Mammary epithelial cell (primary cell): ENCODE data around the gene TXNRD2.

ENCODE experiments used
- EZH2 ChIP-seq: IDR thresholded peaks from 2 replicates; pipeline ENCODE4 v1.6.1; 2012; ENCODE audit warnings: low read length, inconsistent platforms, borderline replicate concordance
- TF ChIP-seq, protein P1 (sequence below), 2 donors: IDR thresholded peaks in 1 of 2; conservative IDR thresholded peaks in 1 of 2; 2 replicates each; pipeline ENCODE4 v1.5.1; 2011 to 2012; ENCODE audit warnings: inconsistent platforms in 2 of 2, low read length in 2 of 2, mild to moderate bottlenecking in 2 of 2, control low read depth in 1 of 2, low read depth in 1 of 2; ENCODE audit not compliant: insufficient read depth in 1 of 2; ENCODE audit errors: extremely low read depth in 1 of 2

GRCh38 chr22:19884954-19885751 lies 56.5 kb downstream of the TXNRD2 start:
- TF ChIP-seq, protein P1, sequence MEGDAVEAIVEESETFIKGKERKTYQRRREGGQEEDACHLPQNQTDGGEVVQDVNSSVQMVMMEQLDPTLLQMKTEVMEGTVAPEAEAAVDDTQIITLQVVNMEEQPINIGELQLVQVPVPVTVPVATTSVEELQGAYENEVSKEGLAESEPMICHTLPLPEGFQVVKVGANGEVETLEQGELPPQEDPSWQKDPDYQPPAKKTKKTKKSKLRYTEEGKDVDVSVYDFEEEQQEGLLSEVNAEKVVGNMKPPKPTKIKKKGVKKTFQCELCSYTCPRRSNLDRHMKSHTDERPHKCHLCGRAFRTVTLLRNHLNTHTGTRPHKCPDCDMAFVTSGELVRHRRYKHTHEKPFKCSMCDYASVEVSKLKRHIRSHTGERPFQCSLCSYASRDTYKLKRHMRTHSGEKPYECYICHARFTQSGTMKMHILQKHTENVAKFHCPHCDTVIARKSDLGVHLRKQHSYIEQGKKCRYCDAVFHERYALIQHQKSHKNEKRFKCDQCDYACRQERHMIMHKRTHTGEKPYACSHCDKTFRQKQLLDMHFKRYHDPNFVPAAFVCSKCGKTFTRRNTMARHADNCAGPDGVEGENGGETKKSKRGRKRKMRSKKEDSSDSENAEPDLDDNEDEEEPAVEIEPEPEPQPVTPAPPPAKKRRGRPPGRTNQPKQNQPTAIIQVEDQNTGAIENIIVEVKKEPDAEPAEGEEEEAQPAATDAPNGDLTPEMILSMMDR (conservative IDR thresholded peaks at IDR 0.05 in 1 of 2, IDR thresholded peaks at IDR 0.05 in 1 of 2; ENCODE audit: extremely low read depth in 1 of 2, insufficient read depth in 1 of 2, low read depth in 1 of 2, low read length in 2 of 2), result no peak
- no peak for TF ChIP-seq EZH2
